Inferior parietal cortex (tissue), 1 donor: ENCODE data around the gene ARHGAP9.
"Not testable (repeated sequence)": the region's sequence is repeated elsewhere in the genome, so short reads cannot be mapped to it uniquely, and the experiment has no call there.

Experiments used
- DNase-seq: peaks from one replicate; pipeline ENCODE4 v3.0.0-alpha.2; 2016; ENCODE audit errors: extremely low spot score

ARHGAP9 gene

GRCh38 chr12:57517187-57517586, 37.5 kb upstream of the ARHGAP9 start:
- DNase-seq: no peak

GRCh38 chr12:57516617-57517153, 37.0 kb upstream of the ARHGAP9 start:
- no peak for DNase-seq

- no peak for DNase-seq
These were observed 36.4 kb upstream of the ARHGAP9 start for GRCh38 chr12:57515934-57516541.

GRCh38 chr12:57515408-57515933, 35.8 kb upstream of the ARHGAP9 start:
- DNase-seq: no peak

- no peak for DNase-seq
These were observed 35.2 kb upstream of the ARHGAP9 start for GRCh38 chr12:57514720-57515407.

GRCh38 chr12:57514246-57514645, 34.6 kb upstream of the ARHGAP9 start:
- DNase-seq: not testable (repeated sequence)

- not testable (repeated sequence) for DNase-seq
These were observed 34.0 kb upstream of the ARHGAP9 start for GRCh38 chr12:57513677-57514076.

- DNase-seq: no peak
These were observed 33.6 kb upstream of the ARHGAP9 start for GRCh38 chr12:57513266-57513665.

GRCh38 chr12:57512665-57513064, 33.0 kb upstream of the ARHGAP9 start:
- DNase-seq: no peak

- no peak for DNase-seq
These were observed 32.1 kb upstream of the ARHGAP9 start for GRCh38 chr12:57511588-57512325.

- no peak for DNase-seq
These were observed 31.5 kb upstream of the ARHGAP9 start for GRCh38 chr12:57511161-57511560.

- DNase-seq: not testable (repeated sequence)
These were observed 28.1 kb upstream of the ARHGAP9 start for GRCh38 chr12:57507796-57508195.

GRCh38 chr12:57506541-57506940, 26.9 kb upstream of the ARHGAP9 start:
- not testable (repeated sequence) for DNase-seq

GRCh38 chr12:57502311-57502969, 22.8 kb upstream of the ARHGAP9 start:
- not testable (repeated sequence) for DNase-seq

GRCh38 chr12:57500213-57500612, 20.5 kb upstream of the ARHGAP9 start:
- no peak for DNase-seq

GRCh38 chr12:57498571-57498970, 18.9 kb upstream of the ARHGAP9 start:
- DNase-seq: no peak

- no peak for DNase-seq
These were observed 18.5 kb upstream of the ARHGAP9 start for GRCh38 chr12:57498132-57498502.

GRCh38 chr12:57497223-57498131, 17.8 kb upstream of the ARHGAP9 start:
- no peak for DNase-seq

GRCh38 chr12:57496822-57497221, 17.2 kb upstream of the ARHGAP9 start:
- no peak for DNase-seq

- DNase-seq: not testable (repeated sequence)
These were observed 15.5 kb upstream of the ARHGAP9 start for GRCh38 chr12:57495051-57495701.
